NK-92 treated with Interleukin-12 subunit alpha and Interleukin-12 subunit beta, amount 100 ng/mL, for 24 hours (cell line): ENCODE measurements around the gene YPEL1.
"Not testable (repeated sequence)": the region's sequence is repeated elsewhere in the genome, so short reads cannot be mapped to it uniquely, and the experiment has no call there.

ENCODE experiments used
- DNase-seq: peaks from one replicate; lab custom pipeline; 2025; lab: John Stamatoyannopoulos, UW

The YPEL1 gene

DNA sequence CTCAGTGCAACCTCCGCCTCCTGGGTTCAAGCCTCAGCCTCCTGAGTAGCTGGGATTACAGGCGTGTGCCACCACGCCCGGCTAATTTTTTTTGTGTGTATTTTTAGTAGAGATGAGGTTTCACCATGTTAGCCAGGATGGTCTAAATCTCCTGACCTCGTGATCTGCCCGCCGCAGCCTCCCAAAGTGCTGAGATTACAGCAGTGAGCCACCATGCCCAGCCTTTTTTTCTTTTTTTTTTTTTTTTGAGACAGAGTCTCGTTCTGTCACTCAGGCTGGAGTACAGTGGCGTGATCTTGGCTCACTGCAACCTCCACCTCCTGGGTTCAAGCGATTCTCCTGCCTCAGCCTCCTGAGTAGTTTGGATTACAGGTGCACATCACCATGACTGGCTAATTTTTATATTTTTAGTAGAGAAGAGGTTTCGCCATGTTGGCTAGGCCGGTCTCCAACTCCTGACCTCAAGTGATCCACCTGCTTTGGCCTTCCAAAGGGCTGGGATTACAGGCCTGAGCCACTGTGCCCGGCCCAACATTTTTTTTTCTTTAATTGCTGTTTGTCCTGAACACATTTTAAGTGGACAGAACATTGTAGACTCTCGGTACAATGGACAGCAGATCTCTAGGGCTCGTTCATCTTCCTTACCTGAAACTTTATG is 14.3 kb downstream of the YPEL1 start:
- DNase-seq = not testable (repeated sequence)

DNA sequence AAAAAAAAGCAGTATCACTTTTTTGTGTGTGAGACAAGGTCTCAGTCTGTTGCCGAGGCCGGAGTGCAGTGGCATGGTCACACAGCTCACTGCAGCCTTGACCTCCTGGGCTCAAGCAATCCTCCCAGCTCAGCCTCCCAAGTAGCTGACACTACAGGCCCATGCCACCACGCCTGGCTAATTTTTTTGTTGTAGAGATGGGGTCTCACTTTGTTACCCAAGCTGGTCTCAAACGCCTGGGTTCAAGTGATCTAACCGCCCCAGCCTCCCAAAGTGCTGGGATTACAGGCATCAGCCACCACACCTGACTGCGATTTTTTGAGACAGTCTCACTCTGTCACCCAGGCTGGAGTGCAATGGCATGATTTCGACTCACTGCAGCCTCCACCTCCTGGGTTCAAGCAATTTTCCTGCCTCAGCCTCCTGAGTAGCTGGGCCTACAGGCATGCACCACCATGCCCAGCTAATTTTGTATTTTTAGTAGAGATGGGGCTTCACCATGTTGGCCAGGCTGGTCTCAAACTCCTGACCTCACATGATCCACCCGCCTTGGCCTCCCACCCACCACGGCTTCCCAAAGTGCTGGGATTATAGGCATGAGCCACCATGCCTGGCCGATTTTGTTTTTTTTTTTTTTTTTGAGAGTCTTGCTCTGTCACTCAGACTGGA is 15.3 kb downstream of the YPEL1 start:
- not testable (repeated sequence) for DNase-seq

DNA sequence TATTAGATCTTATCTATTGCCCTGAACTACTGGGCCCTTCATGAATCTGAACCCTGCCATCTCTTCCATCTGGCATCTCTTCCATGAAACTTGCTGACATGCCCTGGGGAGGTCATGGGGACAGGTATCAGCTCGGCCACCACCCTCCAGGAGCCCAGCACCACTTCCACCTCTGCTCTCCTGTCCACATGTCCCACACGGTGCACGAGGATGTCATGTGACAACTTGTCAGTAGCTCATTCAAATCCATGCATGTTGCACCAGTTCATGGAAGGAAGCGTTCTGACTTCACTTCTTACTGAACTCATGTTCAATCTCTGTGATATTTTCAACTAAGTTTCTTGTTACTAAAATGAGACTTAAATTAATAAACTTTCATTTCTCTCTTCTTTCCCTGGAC is 16.6 kb downstream of the YPEL1 start:
- no peak for DNase-seq

DNA sequence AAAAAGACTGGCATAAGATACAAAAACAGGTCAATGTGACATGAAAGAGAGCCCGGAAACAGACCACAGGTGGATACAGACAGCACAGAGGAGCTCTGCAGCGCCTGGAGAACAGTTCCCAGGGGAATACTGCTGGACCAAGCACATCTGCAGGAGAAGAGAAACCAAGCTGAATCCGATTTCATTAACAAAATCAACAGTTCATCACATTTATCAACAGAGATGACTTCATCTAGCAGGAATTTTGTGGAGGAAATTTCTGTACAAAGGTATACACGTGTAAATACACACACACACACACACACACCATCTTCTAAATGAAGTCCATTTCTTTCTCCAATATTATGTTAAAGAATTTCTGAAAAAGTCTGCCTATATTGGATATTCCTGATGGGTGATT is 17.1 kb downstream of the YPEL1 start:
- DNase-seq = no peak

DNA sequence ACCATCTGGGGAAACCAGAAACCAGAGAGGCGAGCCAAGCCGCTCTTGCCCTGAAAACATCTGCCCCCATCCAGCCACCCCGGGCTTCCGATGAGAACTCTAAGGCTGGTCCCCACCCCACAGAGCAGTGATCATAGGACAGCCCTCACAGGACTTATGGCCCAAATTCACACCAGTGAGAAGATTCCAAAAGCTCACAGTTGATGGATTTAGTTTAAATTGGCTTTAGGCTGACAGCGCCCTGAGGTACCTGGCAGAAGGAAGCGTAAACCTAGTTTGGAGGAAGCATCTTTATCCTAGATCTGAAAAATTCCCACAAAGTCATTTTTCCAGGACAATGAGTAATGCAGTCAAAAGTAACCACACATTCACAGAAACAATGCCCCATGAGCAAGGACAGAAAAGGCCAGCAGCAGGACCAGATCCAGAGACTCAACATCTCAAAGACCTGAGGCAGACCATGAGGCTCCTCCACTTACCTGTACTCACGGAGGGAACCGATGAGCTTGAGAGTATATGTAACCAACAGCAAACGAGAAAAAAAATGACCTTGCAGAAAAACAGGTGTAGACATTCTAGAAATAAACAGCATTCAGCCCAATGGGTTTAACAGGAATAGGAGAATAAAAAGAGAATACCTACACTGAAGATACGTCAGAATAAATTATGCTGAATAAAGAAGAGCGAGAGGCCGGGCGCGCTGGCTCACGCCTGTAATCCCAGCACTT is 19.0 kb downstream of the YPEL1 start:
- DNase-seq = not testable (repeated sequence)

DNA sequence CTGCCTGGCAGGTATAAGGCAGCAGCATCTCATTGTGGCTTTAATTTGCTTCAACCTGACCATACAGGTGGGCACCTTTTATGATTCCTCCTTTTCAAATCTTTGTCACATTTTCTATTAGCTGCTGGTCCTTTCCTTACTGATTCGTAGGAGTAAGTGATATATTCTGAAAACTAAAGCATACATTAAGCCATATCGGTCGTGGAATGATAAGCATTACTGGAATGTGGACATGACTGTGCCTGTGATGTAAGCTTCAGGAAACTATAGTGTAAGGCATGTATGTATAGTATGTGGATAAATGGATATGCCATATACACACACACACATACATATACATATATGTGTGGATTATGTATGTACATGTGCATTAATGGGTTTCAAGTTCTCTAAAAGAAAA is 20.8 kb downstream of the YPEL1 start:
- DNase-seq = no peak

DNA sequence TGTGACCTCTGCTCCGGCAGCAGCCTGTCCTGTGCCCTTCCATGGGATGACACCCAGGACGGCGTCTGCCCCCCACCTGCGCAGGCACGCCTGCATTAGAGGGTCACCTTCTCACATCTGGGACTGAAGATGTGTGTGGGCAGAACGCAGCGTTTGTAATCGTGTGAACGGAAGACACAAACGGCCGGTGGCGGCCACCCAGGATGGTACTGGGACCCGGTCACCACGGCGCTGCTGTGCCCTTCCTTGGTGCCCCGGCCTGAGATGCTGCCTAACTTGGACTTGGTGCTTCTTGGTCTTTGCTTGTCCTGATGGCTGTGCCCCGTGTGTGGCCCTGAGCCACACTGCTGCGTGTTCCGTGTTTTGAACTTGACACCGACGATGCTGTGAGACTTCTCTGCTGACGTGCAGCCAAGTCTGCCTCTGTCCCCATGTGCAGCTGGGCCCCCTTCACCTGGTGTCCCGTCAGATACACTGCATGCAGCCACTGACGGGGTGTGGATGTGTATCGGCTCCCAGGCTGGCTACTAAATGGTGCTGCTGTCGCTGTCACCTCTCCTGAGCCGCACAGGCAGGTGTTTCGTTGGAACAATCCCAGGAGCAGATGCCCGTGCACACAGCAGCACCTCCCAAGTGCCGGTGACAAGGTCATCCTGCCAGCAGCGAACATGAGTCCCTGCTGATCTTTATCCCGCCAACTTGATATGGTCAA is 21.4 kb downstream of the YPEL1 start:
- DNase-seq = no peak

DNA sequence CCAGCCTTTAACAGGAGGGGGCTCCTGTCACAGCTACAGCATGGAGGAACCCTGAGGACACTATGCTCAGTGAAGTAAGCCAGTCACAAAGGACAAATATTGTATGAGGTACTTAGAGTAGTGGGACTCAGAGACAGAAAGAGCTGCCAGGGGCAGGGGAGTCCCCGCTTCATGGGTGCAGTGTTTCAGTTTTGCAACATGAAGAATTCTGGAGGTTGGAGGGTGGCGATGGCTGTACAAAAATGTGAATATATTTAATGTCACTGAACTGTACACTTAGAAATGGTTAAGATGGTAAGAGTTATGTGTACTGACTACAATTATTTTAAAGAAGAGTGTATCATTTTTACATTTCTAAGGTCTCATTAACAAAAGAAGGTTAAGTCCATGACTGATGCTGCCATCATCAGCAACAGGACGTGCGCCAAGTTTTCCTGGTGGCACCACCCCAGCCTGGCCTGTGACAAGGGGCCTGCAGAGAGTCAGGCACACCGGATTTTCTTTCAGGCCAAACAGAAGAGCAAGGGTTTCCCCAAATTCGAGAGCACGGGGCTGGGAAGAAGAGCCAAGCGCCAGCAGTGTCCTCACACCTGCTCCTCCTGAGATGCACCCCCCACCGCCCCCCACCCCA is 22.1 kb downstream of the YPEL1 start:
- no peak for DNase-seq

DNA sequence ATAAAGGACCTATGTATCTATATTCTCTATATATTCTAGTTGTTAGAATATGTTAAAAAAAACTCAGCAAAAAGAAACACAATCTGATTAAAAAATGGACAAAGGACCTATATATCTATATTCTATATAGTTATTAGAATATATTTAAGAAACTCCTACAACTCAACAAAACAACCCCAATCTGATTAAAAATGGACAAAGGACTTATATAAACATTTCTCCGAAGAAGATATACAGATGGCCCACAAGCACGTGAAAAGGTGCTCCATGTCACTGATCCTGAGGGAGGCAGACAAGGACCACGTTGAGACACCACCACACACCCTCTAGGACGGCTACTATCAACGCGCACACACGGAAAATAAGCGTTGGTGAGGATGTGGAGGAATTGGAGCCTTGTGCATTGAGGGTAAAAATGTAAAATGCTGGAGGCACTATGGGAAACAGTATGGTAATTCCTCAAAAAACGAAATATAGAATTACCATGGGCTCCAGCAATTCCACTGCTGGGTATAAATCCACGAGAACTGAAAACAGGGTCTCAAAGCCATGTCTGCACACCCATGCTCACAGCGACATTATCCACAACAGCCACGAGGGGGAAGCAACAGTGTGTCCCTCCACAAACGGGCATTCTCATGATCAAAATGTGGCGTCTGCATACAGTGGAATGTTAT is 22.7 kb downstream of the YPEL1 start:
- peak; percentile 6 for DNase-seq

DNA sequence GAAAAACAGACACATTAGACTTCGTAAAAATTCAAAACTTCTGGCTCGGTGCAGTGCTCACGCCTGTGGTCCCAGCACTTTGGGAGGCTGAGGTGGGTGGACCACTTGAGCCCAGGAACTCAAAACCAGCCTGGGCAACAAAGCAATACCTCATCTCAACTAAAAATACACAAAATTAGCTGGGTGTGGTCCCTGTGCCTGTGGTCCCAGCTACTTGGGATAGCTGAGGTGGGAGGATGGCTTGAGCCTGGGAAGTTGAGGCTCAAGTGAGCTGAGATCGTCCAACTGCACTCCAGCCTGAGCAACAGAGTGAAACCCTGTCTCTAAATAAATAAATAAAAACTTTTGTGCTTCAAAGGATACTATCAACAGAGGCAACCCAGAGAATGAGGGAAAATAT is 23.7 kb downstream of the YPEL1 start:
- DNase-seq = no peak

DNA sequence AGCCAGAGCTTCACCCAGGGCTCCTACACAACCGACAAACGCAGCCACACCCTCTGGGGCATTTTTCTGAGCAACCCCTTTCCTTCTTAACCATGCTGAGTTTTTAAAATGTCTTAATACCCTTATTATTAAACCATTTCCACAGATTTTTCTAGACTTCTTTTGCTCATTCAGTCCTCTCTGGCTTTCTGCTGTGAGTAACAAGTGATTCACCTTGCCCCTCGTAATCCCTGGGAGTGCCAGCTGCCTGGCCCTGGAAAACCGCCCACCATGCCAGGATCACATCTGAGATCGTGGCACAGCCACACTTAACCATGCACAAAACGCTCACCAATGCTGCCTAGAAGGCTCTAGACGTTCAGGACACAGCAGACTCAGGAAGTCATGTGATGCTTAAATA is 25.4 kb downstream of the YPEL1 start:
- DNase-seq = no peak

DNA sequence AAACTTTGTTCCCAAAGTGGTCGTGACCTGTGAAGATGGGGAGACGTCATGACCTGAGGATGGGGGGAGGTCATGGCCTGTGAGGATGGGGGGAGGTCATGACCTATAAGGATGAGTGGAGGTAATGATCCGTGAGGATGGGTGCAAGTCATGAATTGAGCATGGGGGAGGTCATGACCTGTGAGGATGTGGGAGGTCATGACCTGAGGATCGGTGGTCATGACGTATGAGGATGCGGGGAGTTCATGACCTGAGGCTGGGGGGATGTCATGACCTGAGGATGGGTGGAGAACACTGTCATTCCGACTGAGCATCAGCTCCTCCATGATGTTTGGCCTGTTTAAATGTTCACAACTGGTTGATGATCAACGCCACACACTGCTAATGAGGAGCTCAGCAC is 25.9 kb downstream of the YPEL1 start:
- no peak for DNase-seq

DNA sequence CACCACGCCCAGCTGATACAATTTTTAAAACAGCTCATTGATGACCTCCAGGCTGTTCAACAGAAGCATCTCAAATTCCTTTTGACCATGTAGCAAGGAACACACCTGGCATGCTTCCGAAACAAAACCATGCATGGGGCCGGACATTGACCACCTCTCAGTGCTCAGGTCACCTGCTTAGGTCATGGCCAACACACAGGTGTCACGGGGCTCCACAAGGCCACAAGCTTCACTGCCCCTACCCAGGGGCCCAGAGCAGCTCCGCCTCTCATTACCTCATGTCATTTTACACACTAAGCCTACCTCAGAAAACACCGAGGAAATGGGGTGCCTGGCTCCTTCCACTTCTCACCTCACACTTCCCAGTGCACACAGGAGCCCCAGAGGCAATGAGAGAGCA is 26.6 kb downstream of the YPEL1 start:
- no peak for DNase-seq

DNA sequence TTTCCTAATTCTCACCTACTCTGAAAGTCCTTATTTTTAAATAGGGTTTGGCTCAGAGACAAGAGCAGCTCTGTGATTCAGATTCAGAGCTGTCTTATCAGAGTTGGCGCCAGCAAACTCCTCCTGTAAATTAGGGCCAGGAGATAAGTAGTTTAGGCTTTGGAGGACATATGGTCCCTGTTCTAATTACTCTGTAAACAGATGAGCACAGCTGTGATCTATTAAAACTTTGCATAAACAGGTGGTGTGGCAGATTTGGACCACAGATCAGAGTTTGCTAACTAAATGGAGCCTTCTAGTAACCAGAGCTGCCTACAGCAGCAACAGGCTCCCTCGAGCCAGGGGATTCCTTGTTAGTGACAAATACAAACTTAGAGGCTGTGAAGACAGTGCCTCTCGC is 27.9 kb downstream of the YPEL1 start:
- DNase-seq = no peak

DNA sequence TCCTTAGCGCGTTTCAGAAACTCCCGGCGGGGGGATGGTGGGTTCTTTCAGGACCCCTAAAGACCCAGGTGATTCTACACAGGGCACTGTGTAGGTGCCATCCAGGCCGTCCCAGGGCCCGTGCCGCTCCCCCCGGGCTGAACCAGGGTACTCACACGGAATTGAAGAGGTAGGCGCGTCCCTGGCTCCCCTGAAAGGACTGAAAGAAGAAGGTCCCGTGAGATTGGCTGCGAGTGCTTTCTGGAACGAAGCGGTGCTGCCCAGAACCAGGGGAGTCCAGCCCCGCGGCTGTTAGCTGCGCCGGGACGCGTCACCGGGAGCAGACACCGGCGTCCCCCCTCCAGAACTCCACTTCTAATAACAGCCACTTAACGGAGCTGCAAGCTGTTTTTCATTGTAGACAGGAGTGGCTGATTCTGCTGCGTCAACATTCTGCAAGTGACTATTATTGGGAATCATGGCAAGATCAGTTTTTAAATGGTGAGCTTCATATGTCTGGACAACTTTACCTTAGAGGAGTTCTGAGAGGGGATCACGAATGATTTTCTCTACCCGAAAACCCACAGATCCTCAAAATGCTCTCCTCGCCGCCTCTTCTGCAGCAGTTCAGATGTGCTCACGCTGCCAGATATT is 31.8 kb downstream of the YPEL1 start:
- no peak for DNase-seq

DNA sequence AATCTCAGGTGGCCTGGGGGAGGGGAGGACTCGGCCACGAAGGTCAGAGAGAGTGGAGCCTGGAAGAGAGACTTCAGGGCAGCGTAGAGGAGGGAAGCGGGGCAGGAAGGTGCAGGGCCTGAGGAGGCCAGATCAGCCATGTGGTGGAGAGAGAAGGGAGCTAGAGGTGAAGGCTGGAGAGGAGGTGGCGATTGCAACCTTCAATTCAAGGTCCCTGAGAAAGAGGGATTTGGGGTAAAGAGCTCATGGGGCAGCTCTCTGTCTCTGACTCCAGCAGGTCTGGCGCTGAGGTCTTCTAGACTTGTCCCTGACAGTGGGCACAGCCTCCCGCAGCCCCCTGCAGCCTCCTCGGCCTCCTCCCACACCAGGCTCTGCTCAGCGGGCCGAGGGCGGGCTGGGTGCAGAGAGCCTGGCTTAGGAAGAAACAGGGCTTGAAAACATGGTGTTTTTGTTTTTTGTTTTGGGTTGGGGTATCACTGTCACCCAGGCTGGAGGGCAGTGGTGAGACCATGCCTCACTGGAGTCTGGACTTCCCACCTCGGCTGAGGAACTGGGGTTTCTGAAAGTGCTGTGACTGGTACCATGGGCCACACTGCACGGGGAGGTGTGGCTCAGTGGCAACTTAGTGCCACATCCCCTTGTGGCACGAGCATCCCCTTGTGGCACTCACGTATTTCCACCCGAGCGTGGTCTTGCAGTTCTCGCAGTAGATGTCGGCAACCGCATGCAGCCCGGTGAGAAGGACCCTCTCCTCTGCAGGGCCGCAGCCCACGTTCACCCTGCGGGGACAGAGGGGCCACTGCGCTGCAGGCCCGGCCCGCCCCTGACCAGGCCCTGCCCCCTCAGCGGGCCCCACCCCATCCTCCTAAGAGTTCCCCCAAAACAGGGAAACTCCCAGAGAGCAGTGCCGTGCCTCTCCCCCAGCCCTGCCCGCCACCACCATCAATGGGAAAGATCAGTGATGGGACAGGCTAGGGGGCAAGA is 32.6 kb downstream of the YPEL1 start:
- no peak for DNase-seq

DNA sequence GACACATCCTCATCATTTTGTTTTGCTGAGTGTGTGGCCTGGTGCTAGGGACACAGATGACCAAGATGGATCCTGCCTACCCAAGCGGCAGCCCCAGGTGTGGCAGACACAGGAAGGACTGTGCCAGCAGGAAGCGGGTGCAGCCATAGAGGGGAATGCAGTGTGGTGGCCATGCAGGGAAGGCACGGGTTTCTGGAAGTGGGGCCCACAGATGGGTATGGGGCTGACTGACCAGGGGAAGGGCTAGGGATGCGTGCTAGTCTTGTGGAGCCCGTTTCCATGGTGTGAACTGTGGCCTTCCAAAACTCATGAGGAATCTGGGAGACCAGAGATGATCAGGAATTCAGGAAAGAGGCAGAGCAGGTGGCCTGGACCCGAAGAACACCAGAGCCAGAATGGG is 33.5 kb downstream of the YPEL1 start:
- no peak for DNase-seq

DNA sequence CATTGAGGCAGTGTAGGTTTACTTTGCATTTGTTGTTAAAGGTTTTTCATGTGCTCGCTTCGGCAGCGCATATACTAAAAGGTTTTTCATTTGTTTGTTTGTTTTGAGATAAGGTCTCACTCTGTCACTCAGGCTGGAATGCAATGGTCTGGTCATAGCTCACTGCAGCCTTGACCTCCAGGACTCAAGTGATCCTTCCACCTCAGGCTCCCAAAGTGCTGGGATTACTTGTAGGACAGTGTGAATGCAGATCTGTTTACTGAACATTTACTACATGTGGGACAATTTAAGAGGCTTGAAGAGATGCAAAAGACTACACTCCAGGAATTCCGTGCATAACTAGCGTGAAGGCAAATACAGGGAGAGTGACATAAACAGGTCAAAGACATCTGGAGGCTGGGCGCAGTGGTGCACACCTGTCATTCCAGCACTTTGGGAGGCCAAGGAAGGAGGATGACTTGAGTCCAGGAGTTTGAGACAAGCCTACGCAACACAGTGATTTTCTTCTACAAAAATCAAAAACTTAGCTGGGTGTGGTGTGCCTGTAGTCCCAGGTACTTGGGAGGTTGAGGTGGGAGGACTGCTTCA is 34.1 kb downstream of the YPEL1 start:
- DNase-seq = no peak

DNA sequence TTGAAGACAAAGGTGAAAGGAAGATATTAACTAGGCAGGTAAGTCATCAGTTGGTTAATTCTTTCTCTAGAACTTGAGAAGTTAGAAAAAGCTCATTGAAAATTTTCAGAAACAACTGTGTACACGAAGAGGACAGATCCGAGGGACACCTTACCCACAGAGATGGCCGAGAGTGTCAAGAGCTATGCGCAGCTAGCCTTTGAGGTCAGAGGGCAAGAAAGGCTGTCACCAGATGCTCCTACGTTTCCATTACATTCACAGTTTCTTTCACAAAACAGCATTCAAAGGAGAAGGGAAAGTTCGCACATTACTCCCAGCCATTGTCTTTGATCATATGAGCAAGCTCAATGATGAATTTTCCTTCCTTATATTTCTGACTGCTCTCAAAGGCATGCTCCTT is 34.8 kb downstream of the YPEL1 start:
- no peak for DNase-seq

DNA sequence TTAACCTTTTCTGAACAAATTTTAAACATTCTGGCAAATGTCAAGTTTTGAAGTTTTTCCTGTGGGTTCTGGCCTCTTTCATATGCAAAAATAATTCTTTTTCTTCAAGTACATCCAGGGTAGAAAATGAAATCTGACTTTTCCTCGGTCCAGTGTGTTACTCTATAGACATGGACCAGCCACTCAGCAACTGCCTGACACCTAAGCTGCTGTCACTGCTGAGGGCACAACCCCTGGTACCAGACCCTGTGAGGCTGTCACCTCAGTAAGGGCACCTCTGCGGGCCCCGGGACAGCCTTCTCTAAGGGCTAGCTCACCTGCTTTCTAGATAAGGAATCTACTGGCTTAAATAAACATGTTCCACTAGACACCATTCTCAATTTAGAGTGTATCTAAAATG is 36.0 kb downstream of the YPEL1 start:
- no peak for DNase-seq
